Choroid plexus epithelial cell (primary cell): ENCODE data around the gene TXNDC16.

ENCODE experiments used
- DNase-seq: peaks from one replicate; pipeline ENCODE4 v3.0.0-alpha.2; 2010; ENCODE audit warnings: low read depth
- H3K4me3 ChIP-seq: 2 replicates; pipeline ENCODE4 v1.5.1; 2011; ENCODE audit warnings: low read depth, mild to moderate bottlenecking, control low read depth, low read length, moderate library complexity
- TF ChIP-seq, protein P1 (sequence below): conservative IDR thresholded peaks from 2 replicates; pipeline ENCODE4 v1.5.1; 2011; ENCODE audit warnings: low read depth, mild to moderate bottlenecking, control low read depth, inconsistent platforms, low read length, moderate library complexity

TXNDC16 gene

GRCh38 chr14:52552063-52552988, at the start of gene TXNDC16, which contains the start of gene GPR137C:
TSS of gene TXNDC16 (minus strand) at chr14:52552505. CDS start at chr14:52543557, 8,948 bp downstream.
TSS of gene GPR137C (plus strand) at chr14:52552836. CDS start at chr14:52553148, 312 bp downstream.
- peak; percentile 100 for DNase-seq
- H3K4me3 ChIP-seq, result peak within 1 kb of the TSS; percentile 96
- TF ChIP-seq, protein P1, sequence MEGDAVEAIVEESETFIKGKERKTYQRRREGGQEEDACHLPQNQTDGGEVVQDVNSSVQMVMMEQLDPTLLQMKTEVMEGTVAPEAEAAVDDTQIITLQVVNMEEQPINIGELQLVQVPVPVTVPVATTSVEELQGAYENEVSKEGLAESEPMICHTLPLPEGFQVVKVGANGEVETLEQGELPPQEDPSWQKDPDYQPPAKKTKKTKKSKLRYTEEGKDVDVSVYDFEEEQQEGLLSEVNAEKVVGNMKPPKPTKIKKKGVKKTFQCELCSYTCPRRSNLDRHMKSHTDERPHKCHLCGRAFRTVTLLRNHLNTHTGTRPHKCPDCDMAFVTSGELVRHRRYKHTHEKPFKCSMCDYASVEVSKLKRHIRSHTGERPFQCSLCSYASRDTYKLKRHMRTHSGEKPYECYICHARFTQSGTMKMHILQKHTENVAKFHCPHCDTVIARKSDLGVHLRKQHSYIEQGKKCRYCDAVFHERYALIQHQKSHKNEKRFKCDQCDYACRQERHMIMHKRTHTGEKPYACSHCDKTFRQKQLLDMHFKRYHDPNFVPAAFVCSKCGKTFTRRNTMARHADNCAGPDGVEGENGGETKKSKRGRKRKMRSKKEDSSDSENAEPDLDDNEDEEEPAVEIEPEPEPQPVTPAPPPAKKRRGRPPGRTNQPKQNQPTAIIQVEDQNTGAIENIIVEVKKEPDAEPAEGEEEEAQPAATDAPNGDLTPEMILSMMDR, result no peak

GRCh38 chr14:52599974-52600373, 47.7 kb upstream of the TXNDC16 start:
- TF ChIP-seq, protein P1, result no peak
- no peak overlapping the region for H3K4me3 ChIP-seq
- no peak for DNase-seq

DNA sequence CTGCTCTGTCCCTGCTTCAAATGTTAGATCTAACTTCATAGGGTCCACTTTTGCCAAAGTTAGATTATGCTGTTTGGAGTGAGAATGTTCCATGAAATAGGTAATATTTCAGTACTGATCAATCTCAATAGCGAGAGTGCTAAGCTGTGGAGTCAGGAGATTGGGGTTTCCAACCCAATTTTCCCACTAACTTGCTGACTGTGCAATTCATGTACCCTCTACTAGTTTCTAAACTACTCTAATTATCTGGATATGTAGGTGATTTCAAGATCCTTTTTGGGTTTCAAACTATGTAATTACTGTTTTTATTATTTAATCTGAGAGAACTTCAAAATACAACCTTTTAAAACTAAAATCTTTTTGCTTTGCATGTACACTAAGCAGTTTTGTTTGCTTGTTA, 46.3 kb upstream of the TXNDC16 start:
- H3K4me3 ChIP-seq, result no peak overlapping the region
- DNase-seq, result no peak

DNA sequence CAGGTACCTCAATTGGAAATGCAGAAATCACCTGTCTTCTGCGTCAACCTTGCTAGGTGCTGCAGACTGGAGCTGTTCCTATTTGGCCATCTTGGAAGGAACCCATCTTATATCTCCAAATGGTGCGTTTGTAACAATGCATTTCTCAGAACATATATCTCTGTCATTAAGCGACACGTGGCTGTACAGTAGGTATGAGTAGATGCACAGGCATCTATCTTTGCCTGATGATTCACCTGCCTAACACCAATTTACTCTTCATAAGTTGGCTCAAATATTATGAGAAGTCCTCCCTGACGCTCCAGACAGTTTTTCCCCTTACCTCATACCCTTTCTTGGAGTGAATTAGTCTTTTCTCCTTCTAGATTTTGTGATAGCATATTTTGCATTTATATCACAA, 44.6 kb upstream of the TXNDC16 start:
- DNase-seq, result no peak
- no peak overlapping the region for H3K4me3 ChIP-seq
- TF ChIP-seq, protein P1, result no peak

More for the DNA sequence above, 46.3 kb upstream of the TXNDC16 start:
- TF ChIP-seq, protein P1, result no peak

DNA sequence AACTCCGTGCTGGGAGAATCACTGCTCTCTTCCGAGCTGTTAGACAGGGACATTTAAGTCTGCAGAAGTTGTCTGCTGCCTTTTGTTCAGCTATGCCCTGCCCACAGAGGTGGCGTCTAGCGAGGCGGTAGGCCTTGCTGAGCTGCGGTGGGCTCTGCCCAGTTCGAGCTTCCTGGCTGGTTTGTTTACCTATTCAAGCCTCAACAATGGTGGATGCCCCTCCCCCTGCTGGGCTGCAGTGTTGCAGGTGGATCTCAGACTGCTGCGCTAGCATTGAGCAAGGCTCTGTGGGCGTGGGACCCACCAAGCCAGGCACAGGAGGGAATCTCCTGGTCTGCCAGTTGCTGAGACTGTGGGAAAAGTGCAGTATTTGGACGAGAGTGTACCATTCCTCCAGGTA, 44.0 kb upstream of the TXNDC16 start:
- H3K4me3 ChIP-seq, result no peak overlapping the region
- no peak for DNase-seq
- TF ChIP-seq, protein P1, result no peak

GRCh38 chr14:52590318-52590717, 38.0 kb upstream of the TXNDC16 start:
- DNase-seq, result no peak
- TF ChIP-seq, protein P1, result no peak
- no peak overlapping the region for H3K4me3 ChIP-seq
